HFFc6 (cell line): Measurements from ENCODE around the gene RASGRP1. TPM values are rescaled to one million over a fixed set of nuclear protein-coding genes. Genes with fewer than 3 reads are reported as not detected.
A peak's percentile ranks its signal among the peaks of the same experiment; 100 is the strongest.

ENCODE experiments used
- DNase-seq: peaks from one replicate; pipeline ENCODE4 v3.0.0-alpha.2; 2018
- H3K27ac Mint-ChIP-seq: 2 replicates; pipeline ENCODE4 v1.8.0; 2020; ENCODE audit warnings: mild to moderate bottlenecking, mixed read lengths
- H3K27me3 Mint-ChIP-seq: 2 replicates; pipeline ENCODE4 v1.8.0; 2021; ENCODE audit warnings: mild to moderate bottlenecking, moderate library complexity, mixed read lengths; ENCODE audit not compliant: insufficient read depth
- H3K36me3 Mint-ChIP-seq: 2 replicates; pipeline ENCODE4 v1.8.0; 2021; ENCODE audit warnings: low read depth, mixed read lengths
- H3K4me1 Mint-ChIP-seq: 2 replicates; pipeline ENCODE4 v1.8.0; 2020; ENCODE audit warnings: low read depth, mixed read lengths
- H3K4me3 Mint-ChIP-seq: 2 replicates; pipeline ENCODE4 v1.8.0; 2020; ENCODE audit warnings: mild to moderate bottlenecking, moderate library complexity, mixed read lengths
- H3K9me3 Mint-ChIP-seq: 2 replicates; pipeline ENCODE4 v1.8.0; 2020; ENCODE audit warnings: mild to moderate bottlenecking, mixed read lengths
- total RNA-seq, 6 experiments: library from RNA; stranded (reverse); fragmentation: NEBNext Ultra II Directional; extraction: Animal tissue kit (Norgen Biotek cat#: 25700); gene quantifications; 2 replicates in 1 of 6; 3 replicates in 5 of 6; pipeline ENCODE4 v1.2.3, GENCODE V29; 2021
- TF ChIP-seq, protein P1 (sequence below): fragments of 200-600 bp; sonication (generic); IDR thresholded peaks from 2 replicates; pipeline ENCODE4 v1.5.0; 2021; ENCODE audit warnings: antibody characterized with exemption, mild to moderate bottlenecking

The RASGRP1 gene
- total RNA-seq, 6 experiments from 2014 or later: 0.14 to 0.59 (median 0.37) TPM

DNA sequence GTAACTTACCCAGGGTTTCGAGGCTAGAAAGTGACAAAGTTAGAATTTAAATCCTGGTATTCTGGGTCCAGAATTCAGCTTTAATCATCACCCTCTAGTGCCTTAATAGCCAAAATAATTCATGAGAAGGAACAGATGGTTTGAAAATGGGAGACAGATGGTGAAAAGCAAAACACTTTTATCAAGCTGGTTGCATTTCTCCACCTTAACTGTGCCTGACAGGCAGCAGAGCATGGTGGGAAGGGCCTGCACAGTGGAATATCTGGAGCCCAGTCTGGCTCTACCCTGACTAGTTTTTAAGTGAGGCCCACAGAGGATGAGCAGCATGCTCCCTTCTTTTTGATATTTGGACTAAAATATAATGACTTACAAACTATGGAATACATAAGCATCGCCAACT is 35.6 kb upstream of the RASGRP1 start:
- Mint-ChIP-seq H3K27me3 (peaks cover 43% of the 10 kb centered on the region), H3K4me3 (no peak overlapping the region), H3K4me1 (no peaks in the 10 kb centered on the region), H3K27ac (no peak overlapping the region), H3K36me3 (no peaks in the 10 kb centered on the region), H3K9me3 (no peaks in the 10 kb centered on the region)
- DNase-seq: no peak
- TF ChIP-seq, protein P1, sequence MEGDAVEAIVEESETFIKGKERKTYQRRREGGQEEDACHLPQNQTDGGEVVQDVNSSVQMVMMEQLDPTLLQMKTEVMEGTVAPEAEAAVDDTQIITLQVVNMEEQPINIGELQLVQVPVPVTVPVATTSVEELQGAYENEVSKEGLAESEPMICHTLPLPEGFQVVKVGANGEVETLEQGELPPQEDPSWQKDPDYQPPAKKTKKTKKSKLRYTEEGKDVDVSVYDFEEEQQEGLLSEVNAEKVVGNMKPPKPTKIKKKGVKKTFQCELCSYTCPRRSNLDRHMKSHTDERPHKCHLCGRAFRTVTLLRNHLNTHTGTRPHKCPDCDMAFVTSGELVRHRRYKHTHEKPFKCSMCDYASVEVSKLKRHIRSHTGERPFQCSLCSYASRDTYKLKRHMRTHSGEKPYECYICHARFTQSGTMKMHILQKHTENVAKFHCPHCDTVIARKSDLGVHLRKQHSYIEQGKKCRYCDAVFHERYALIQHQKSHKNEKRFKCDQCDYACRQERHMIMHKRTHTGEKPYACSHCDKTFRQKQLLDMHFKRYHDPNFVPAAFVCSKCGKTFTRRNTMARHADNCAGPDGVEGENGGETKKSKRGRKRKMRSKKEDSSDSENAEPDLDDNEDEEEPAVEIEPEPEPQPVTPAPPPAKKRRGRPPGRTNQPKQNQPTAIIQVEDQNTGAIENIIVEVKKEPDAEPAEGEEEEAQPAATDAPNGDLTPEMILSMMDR: no peak

DNA sequence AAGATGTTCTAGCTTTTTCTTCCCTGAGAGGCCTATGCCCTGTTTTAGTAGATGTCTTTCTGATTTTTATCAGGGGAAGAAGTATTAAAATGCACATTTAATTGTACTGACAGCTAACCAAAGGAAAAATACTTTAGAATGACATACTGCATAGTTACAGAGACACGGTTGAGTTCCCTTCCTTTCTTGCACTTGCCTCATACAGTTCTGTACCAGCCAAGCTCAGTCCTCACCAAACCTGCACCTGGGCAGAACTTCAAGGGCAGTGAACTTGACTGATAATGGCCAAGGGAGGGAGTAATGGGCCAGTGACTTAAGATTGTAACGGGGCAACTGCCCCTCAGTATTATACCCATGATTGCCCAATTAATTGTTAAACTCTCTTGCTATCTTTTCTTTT is 34.1 kb upstream of the RASGRP1 start:
- Mint-ChIP-seq H3K27me3 (peaks cover 37% of the 10 kb centered on the region), H3K27ac (no peak overlapping the region), H3K9me3 (no peaks in the 10 kb centered on the region), H3K36me3 (no peaks in the 10 kb centered on the region), H3K4me1 (peaks cover 4% of the 10 kb centered on the region), H3K4me3 (no peak overlapping the region)
- TF ChIP-seq, protein P1: no peak
- DNase-seq: no peak

DNA sequence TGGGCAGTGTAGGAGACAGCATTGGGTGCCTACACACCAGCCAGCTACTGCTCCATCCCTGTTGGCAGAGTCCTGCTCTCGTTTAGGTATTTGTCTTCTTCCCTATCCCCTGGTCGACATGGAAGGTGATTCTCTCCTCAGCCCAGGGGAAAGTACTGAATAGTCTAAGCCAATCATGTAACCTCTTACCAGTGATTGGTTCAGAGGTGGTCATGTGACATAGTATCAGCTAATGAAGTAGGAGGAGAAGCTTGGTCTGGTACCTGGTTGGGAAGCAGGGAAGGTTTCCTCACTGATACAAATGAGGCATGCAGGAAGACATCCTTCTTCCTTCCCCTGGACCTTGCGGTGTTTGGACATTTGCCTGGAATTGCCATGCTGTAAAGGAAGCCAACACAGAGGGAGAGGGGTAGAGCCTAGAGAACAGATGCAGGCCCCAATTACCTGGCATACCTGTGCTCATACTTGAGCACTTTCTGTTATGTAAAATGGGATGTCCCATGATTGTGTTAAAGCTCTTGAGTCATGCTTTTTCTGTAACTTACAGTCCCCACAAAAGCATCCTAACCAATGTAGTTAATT is 32.7 kb upstream of the RASGRP1 start:
- H3K4me1 Mint-ChIP-seq: peaks cover 9% of the 10 kb centered on the region
- no peaks in the 10 kb centered on the region for H3K9me3 Mint-ChIP-seq
- DNase-seq: no peak
- H3K27ac Mint-ChIP-seq: no peak overlapping the region
- H3K27me3 Mint-ChIP-seq: peaks cover 46% of the 10 kb centered on the region
- no peaks in the 10 kb centered on the region for H3K36me3 Mint-ChIP-seq
- no peak overlapping the region for H3K4me3 Mint-ChIP-seq
- TF ChIP-seq, protein P1: no peak

DNA sequence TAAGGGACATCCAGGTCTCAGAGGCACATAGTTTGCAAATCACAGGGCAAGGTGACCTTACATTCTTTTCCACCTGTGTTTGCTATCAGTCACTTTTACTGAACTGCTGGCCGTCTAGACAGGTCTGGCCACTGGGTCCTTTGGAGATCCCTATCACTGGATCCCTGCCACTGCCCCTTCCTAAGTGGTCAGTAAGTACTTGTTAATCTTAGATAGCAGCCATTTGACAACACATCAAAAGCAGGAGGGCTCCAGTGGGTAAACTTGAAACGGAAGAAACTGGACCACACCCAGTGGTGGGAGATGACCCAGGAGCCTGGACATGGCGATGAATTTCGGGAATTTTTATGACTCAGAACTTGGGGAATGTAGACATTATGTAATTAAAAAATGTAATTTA is 28.9 kb upstream of the RASGRP1 start:
- no peaks in the 10 kb centered on the region for H3K36me3 Mint-ChIP-seq
- no peak overlapping the region for H3K4me3 Mint-ChIP-seq
- peaks cover 49% of the 10 kb centered on the region for H3K27me3 Mint-ChIP-seq
- TF ChIP-seq, protein P1: no peak
- peaks cover 22% of the 10 kb centered on the region for H3K4me1 Mint-ChIP-seq
- DNase-seq: no peak
- H3K9me3 Mint-ChIP-seq: no peaks in the 10 kb centered on the region
- no peak overlapping the region for H3K27ac Mint-ChIP-seq

DNA sequence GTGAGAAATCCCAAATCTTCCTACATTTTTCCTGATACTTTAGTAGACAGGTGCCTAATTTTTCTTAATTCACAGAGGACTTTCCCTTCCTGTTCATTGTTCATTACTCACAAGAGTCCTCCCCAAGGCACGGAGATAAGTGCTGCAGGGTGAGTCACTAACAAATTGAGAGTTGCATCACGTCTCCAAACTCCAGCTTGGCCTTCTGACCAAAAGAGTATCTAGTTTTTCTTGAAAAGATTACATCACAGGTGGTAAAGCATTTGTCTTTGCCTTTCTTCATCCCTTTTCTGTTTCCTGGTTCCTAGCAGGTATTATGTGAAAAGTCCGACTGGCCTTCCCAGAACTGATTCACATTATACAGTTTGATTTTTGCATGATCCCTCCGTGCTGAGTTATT is 24.9 kb upstream of the RASGRP1 start:
- no peak overlapping the region for H3K4me3 Mint-ChIP-seq
- H3K36me3 Mint-ChIP-seq: peaks cover 5% of the 10 kb centered on the region; the same call in 1 of the 2 replicates
- peaks cover 41% of the 10 kb centered on the region for H3K27me3 Mint-ChIP-seq
- no peak overlapping the region for H3K27ac Mint-ChIP-seq
- H3K4me1 Mint-ChIP-seq: peaks cover 22% of the 10 kb centered on the region
- TF ChIP-seq, protein P1: no peak
- peaks cover 8% of the 10 kb centered on the region for H3K9me3 Mint-ChIP-seq
- DNase-seq: peak; percentile 71
